GM12875 (cell line): ENCODE measurements around the gene EPB41L4A.

ENCODE experiments used
- H3K4me3 ChIP-seq: one replicate; pipeline ENCODE4 v1.5.1; 2011; ENCODE audit warnings: low read depth, low read length, control low read depth
- TF ChIP-seq, protein P1 (sequence below): IDR thresholded peaks from 2 replicates; pipeline ENCODE4 v1.5.1; 2011; ENCODE audit warnings: low read depth, mild to moderate bottlenecking, control low read depth, inconsistent platforms, low read length, moderate library complexity, borderline replicate concordance; ENCODE audit not compliant: insufficient read depth

EPB41L4A gene

DNA sequence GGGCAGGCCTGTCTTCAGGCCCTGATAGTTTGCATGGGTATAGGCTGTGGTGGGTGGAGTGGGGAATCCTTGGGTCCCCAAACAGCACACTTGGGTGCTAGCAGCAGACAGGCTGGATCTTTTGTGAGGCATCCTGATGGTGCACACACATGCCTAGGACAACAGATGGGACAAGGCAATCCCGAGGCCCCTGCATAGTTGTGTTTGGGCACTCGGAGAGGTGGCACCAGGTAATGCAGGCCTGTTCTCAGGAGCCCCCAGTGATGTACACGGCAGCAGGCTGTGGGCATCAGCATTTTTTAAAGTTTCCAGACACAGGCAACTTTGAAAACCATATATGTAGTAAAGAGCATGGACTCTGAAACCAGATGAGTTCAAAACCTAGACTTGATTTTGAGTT is 65.4 kb downstream of the EPB41L4A start:
- no peak overlapping the region for H3K4me3 ChIP-seq
- TF ChIP-seq, protein P1, sequence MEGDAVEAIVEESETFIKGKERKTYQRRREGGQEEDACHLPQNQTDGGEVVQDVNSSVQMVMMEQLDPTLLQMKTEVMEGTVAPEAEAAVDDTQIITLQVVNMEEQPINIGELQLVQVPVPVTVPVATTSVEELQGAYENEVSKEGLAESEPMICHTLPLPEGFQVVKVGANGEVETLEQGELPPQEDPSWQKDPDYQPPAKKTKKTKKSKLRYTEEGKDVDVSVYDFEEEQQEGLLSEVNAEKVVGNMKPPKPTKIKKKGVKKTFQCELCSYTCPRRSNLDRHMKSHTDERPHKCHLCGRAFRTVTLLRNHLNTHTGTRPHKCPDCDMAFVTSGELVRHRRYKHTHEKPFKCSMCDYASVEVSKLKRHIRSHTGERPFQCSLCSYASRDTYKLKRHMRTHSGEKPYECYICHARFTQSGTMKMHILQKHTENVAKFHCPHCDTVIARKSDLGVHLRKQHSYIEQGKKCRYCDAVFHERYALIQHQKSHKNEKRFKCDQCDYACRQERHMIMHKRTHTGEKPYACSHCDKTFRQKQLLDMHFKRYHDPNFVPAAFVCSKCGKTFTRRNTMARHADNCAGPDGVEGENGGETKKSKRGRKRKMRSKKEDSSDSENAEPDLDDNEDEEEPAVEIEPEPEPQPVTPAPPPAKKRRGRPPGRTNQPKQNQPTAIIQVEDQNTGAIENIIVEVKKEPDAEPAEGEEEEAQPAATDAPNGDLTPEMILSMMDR: no peak

DNA sequence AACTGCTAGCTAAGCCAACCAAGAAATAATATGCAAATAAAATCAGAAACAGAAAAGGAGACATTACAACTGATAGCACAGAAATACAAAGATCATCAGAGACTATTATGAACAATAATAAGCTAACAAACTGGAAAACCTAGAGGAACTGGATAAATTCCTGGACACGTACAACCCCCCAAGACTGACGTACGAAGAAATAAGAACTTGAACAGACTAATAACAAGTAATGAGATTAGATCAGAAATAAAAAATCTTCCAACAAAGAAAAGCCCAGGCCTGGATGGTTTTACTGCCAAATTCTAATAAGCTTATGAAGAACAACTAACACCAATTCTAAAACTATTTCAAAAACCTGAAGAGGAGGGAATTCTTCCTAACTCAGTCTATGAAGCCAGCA is 67.9 kb downstream of the EPB41L4A start:
- H3K4me3 ChIP-seq: no peak overlapping the region
- TF ChIP-seq, protein P1: no peak

DNA sequence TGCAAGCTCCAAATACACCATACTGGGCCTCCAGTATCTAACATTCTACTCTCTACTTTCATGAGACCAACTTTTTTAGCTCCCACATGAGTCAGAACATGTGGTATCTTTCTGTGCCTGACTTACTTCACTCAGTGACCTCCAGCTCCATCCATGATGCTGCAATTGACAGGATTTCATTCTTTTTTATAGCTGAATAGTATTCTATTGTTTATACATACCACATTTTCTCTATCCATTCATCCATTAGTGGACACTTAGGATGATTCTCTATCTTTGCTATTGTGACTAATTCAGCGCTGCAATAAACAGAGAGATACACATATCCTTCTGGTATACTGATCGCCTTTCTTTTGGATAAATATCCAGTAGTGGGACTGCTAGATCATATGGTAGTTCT is 68.5 kb downstream of the EPB41L4A start:
- no peak overlapping the region for H3K4me3 ChIP-seq
- TF ChIP-seq, protein P1: no peak

DNA sequence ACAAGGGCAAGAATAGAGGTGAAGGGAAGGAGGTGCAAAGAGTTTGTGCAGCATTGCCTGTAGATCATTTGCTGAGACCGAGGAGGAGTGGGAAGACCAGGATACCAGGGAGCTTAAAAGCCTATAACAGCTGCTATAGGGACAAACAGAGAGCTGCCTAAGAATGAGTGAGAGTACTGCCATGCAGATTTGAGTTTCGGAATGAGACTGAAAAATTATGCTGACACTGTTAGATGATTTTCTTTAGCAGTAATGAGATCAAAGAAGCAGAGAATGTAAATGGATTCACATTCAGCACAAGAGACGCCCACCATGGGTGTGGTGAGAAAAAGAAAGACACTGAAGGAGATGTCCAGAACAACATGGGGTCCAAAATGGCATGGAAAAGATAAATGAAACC is 69.7 kb downstream of the EPB41L4A start:
- TF ChIP-seq, protein P1: no peak
- H3K4me3 ChIP-seq: no peak overlapping the region

DNA sequence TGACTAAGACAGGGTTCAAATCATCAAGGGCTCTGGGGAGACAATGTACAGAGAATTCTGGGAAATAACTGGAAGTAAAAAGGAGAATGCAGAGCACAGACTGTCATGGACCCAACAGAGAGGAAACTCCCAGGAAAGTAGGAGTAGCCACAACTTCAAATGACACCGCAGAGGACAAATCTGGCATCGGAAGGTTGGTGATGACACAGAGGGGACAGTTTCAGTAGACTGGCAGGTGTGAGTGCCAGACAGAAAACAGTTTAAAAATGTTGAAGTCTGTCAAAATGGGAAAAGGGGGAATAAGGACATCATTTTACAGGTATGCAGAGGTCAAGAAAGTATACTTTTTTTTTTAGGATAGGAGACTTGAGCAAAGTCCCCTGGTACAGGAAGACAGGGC is 70.2 kb downstream of the EPB41L4A start:
- TF ChIP-seq, protein P1: no peak

DNA sequence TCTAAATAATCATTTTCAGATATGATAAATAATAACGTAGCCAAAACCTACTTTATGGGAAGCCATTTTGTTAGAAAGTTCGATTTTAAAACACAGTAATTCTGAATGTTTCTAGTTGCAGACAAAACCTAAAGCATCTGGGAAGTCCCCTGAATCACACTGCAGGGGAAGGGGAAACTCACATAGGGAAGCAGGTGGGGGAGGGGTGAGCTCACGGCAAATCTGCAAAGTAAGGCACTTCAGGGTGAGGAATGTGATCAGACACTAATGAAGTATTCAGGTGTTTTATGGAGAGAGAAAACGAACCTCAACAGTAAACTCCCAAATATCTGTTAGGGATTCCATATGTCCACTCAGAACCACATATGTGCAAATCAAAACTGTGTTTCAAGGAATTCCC is 70.7 kb downstream of the EPB41L4A start:
- H3K4me3 ChIP-seq: no peak overlapping the region
- TF ChIP-seq, protein P1: no peak

More for the DNA sequence above, 70.2 kb downstream of the EPB41L4A start:
- H3K4me3 ChIP-seq: no peak overlapping the region

DNA sequence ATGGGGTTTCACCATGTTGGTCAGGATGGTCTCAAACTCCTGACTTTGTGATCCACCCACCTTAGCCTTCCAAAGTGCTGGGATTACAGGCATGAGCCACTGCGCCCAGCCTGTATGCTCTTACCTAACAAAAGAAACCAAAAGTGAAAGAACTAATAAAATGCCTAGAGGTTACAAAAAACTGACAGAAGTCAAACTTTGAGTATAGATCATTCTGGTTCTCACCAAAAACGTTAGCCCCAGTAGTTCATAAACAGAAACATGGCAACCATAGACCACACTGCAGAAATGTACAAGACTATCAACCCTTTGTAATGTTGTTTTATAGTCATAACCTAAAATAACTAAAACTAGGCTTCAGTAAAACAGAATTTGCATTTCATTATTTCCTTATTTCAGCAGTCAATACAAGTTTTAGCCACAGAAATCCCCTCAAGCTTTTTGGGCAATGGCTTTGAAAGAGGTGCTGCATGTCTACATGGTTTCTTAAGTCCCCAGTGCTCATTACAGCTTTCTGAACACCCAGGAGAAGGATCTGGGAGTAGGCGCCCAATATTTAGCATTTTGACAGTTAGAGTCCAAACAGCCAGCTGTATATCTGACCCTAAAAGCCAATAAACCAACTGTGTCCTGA is 72.5 kb downstream of the EPB41L4A start:
- TF ChIP-seq, protein P1: no peak

More for the DNA sequence above, 72.5 kb downstream of the EPB41L4A start:
- no peak overlapping the region for H3K4me3 ChIP-seq
